H1 (cell line): Measurements from ENCODE around the gene TMCO1. TPM values are rescaled to one million over a fixed set of nuclear protein-coding genes. Genes with fewer than 3 reads are reported as not detected.

Experiments
- CTBP2 ChIP-seq: IDR thresholded peaks from 2 replicates; pipeline ENCODE4 v1.7.0; 2011; ENCODE audit warnings: borderline replicate concordance, mild to moderate bottlenecking, moderate library complexity, mixed read lengths, low read length; ENCODE audit not compliant: insufficient read depth, insufficient read length
- HDAC6 ChIP-seq: IDR thresholded peaks from one replicate; pipeline ENCODE4 v1.7.1; 2012; ENCODE audit warnings: low read depth, mild to moderate bottlenecking, inconsistent platforms, low read length, moderate library complexity
- KDM1A ChIP-seq: fragments of 200-600, 300-600 bp; sonication (generic); IDR thresholded peaks from 2 replicates; pipeline ENCODE4 v1.7.1; 2016; ENCODE audit warnings: mild to moderate bottlenecking, low read length, borderline replicate concordance
- KDM4A ChIP-seq: IDR thresholded peaks from one replicate; pipeline ENCODE4 v1.7.1; 2012; ENCODE audit warnings: low read depth, mild to moderate bottlenecking, moderate library complexity, low read length, inconsistent platforms; ENCODE audit not compliant: severe bottlenecking
- KDM5A ChIP-seq: fragments of 200-600 bp; IDR thresholded peaks from 2 replicates; pipeline ENCODE4 v1.7.1; 2012; ENCODE audit warnings: mild to moderate bottlenecking, low read length, inconsistent platforms, mixed read lengths
- POLR2A ChIP-seq, 2 experiments: IDR thresholded peaks; 1 replicate in 1 of 2; 2 replicates in 1 of 2; pipeline ENCODE4 v1.6.1; 2011; ENCODE audit warnings: low read depth in 2 of 2, low read length in 2 of 2, mild to moderate bottlenecking in 2 of 2; ENCODE audit errors: control extremely low read depth in 1 of 2
- TAF1 ChIP-seq: IDR thresholded peaks from 2 replicates; pipeline ENCODE4 v1.6.1; 2011; ENCODE audit warnings: mild to moderate bottlenecking, low read depth, low read length
- polyA plus RNA-seq, 7 experiments: library from polyadenylated mRNA; depleted of rRNA in 3 of 7; stranded (reverse) in 5 of 7; unstranded in 2 of 7; fragments of >200 nt in 5 of 7; fragments of 200-250 nt in 2 of 7; gene quantifications; 1 replicate in 5 of 7; 2 replicates in 1 of 7; 4 replicates in 1 of 7; pipeline versions ENCODE4 v1.2.1 to v1.2.3, GENCODE V29; 2011 to 2013; ENCODE audit warnings: missing spikeins in 2 of 7, mixed read lengths in 2 of 7
- total RNA-seq: library from RNA; stranded (reverse); fragmentation: NEBNext Ultra II Directional; extraction: Animal tissue kit (Norgen Biotek cat#: 25700); gene quantifications from 2 replicates; pipeline ENCODE4 v1.2.1, GENCODE V29; 2021
- TF ChIP-seq, protein P1 (sequence below): IDR thresholded peaks from 2 replicates; pipeline ENCODE4 v1.6.1; 2012; ENCODE audit warnings: inconsistent platforms

Gene TMCO1
- total and polyA plus RNA-seq, 2 of the 8 experiments (the other 6 are each of a cell fraction or from before 2014, with no cell fraction given) = 61.6 to 63.8 TPM

DNA sequence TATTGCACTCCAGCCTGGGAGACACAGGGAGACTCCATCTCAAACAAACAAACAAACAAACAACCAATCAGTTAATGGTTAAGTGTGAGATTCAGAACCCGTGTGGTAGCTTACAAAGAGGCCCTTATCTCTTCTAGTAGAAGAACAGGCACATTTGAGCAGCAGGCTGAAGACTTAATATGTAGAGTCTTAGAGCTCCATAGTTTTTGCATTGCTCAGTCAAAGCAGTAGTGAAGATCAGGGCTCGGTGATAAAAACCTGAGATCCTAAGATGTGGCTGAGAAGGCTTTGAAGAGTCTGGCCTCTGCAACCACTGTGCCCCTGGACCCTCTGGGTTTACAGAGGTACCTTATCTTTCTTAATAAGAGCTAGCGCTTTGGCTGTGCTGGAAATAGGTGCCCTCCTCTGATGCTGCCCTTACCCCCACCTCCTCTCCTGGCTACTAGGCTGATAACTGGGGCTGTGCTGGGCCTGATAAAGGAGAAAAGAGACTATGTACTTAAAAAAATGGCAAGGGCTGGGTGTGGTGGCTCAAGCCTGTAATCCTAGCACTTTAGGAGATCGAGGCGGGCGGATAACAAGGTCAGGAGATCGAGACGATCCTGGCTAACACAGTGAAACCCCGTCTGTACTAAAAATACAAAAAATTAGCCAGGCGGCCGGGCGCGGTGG, 48.3 kb upstream of the TMCO1 start (continued):
- TF ChIP-seq, protein P1, sequence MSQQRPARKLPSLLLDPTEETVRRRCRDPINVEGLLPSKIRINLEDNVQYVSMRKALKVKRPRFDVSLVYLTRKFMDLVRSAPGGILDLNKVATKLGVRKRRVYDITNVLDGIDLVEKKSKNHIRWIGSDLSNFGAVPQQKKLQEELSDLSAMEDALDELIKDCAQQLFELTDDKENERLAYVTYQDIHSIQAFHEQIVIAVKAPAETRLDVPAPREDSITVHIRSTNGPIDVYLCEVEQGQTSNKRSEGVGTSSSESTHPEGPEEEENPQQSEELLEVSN = no peak
- TF ChIP-seq KDM4A (no peak), POLR2A (IDR thresholded peaks at IDR 0.05; ENCODE audit: control extremely low read depth in 1 of 2, low read depth in 2 of 2, low read length in 2 of 2) (no peak), KDM5A (no peak), CTBP2 (no peak), TAF1 (no peak), HDAC6 (no peak), KDM1A (no peak)
- TF ChIP-seq, all 59 proteins: peak for 0
